GM19043 (cell line): ENCODE results near the gene DNAH14.

Source experiments
- ATAC-seq: cut with Tn5 transposase; IDR thresholded peaks from one replicate; pipeline ENCODE4 v1.9.1; 2021; ENCODE audit warnings: low read depth; ENCODE audit not compliant: unreplicated experiment

DNAH14 gene

DNA sequence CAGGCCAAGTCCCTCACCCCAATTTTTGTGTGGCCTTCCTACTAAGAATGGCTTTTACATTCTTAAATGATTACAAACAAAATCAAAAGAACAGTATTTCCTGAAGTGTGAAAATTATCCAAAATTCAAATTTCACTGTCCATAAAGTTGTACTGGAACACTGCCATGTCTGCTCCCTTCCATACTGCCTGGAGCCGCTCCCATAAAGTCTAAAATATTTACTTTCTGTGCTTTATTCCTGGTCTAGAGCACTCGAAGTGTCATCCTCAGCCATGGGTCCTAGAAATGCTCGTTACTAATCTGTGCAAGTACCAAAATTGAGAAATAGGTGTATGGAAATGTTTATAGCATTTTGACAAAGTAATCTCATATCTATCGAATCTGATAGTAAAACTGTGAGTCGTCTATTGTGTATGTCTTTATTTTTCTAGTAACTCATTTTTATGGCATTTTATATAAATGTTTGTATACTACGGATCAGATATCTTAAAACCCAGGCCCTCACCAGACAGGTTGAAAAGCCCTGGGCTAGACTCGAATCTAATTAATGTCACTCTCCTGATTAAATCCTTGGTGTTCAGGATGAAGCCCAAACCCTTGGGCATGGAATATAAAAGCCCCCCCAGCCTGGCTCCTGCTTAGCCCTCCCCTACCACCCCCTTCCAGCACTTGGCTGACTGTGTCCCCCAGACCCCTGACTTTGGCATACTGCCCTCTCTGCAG is 493.5 kb downstream of the DNAH14 start:
- no peak for ATAC-seq

DNA sequence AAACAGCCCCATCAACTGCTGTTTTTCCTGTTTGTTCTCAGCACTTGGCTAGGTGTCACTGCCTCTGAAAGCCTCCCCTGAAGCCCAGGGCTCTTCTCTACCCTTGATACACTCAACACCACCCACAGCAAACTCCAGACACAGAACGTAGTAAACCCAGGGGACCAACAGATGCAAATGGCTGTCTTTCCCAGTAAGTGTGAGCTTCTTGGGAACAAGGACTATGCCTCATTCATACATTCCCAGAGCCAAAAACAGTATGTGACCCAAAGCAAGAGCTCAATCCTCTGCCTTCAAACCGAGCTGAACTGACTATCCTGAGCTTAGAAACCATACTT is 494.0 kb downstream of the DNAH14 start:
- no peak for ATAC-seq

DNA sequence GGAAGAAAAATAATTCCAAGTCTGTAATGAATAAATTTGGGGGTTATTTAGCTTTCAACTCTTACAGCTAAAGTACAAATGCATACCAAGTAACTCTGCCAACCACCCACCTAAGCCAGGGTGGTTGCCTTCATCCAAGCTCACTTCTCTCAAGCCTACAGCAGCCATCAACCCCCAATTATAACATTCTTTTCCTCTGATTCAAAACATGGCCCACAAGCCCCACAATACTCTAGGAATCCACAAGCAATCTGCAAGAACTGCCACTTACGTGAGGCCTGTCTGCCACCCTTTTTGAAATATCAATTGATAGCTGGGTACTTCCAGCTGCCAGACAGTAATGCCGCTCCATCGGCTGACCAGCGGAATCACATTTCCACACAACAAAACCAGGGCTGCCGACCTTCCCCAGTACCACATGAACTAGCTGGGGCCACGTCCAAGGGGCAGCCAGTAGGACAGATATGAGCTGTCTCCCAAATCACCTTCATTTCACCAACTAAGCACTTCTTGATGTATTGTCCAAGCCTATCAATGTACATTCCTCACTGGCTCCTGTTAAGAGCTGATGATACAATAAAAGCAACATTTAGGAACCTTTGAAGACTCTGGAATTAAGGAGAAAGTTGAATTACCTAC is 495.2 kb downstream of the DNAH14 start:
- ATAC-seq, result no peak

DNA sequence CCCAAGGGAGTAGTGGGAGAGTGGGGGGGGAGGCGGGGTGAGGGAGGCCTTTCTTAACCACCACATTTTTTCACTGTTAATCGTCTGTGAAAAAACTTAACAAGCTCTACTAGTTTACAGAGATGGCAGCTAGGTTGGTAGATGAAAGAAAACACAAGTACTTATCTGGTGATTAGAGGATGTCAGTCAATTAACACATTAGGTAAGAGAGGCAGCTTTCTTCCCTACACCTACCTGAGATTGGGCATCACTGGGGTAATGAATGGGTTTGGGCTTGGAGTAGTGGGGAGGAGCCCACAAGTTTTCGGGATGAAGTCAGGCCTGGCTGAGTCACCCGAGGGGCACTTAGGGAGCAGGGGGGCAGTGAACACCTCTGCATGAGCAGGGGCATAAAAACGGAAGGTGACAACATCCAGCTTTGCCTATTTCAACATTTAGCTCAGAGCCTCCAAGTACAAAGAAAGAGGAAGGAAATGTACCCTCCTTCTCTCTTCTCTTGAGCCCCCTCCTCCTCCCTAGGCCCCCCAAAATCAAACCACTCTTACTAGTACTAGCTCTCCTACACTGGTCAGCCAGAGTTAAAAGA is 495.8 kb downstream of the DNAH14 start:
- no peak for ATAC-seq

DNA sequence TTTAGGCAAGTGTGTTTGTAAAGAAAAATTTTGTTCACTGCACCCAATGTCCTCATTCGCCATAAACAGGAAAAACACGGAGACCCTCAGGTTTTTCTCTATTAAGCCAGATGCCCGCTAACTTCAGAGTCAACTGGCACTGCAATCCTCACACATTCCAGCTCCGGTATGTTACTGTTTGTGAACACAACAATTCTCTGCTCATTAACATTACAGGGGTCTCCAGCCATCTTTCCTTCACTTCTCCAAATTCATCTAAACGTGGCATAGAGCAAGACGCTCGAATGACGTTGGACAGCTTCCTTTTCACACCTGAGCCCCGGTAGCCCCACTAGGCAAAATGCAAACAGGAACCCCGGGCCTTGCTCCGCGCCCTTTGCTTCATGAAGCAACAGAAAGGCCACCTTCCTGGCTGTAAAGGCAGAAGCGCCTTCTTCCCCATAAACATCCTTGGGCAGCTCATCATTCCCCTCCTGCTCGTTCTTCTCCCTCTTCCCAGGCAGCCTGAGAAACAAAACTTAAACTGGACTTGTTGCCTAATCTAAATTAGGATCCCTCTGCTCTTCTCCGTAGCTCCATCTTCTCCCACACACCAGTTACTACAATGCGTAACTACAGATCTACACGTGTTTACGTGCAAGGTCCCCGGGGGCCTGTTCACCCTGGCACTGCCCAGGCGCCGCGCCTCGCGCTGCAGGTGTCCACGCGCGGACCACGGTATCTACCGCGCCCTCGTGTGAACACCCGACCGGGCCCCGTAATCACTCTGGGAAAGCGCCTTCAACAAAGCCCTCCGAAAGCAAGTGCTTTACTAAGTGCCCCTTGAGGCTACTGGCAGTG is 497.1 kb downstream of the DNAH14 start:
- ATAC-seq, result peak; percentile 19

DNA sequence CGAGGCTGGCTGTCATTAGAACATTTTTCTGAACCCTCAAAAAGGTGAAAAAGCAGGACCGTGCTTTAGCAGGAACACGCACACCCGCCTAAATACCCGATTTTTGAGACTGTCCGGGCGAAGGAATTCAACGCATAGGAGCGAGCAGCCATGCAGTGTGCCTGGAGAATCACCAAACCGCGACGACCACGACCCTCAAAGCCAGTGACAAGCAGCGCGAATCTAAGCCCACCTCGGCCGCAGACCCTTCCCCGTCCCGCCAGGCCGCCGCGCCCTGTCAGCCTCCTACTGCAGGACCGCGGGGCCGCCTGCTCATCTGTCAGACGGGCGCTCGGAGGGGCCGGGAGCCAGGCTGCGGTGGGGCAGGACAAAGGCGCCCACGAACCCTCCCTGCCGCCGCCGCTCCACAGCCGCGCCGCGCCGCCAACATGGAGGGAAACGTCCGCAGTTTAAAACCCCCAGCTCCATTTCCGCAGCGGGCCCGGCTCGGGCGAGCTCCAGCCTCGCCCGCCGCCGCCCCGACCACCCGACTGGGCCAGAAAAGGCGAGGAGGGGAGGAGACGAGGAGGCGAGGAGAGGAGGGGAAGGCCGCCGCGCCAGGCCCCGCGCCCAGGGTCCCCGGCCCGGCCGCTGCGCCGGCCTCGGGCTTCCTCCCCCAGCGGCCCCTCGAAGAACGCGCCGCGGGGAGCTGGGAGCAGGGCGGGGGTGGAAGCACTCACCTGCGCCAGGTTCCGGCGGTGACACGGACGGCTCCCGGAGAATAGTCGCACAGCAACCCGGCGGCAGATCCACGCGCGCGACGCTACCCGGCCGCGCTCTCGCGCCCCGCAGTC is 498.0 kb downstream of the DNAH14 start, which contains the start of gene LBR:
Gene LBR (minus strand): TSS at position 804 of the 833 bp plus-strand sequence. CDS start 3,963 bp downstream, outside the sequence.
- ATAC-seq, result peak; percentile 8

DNA sequence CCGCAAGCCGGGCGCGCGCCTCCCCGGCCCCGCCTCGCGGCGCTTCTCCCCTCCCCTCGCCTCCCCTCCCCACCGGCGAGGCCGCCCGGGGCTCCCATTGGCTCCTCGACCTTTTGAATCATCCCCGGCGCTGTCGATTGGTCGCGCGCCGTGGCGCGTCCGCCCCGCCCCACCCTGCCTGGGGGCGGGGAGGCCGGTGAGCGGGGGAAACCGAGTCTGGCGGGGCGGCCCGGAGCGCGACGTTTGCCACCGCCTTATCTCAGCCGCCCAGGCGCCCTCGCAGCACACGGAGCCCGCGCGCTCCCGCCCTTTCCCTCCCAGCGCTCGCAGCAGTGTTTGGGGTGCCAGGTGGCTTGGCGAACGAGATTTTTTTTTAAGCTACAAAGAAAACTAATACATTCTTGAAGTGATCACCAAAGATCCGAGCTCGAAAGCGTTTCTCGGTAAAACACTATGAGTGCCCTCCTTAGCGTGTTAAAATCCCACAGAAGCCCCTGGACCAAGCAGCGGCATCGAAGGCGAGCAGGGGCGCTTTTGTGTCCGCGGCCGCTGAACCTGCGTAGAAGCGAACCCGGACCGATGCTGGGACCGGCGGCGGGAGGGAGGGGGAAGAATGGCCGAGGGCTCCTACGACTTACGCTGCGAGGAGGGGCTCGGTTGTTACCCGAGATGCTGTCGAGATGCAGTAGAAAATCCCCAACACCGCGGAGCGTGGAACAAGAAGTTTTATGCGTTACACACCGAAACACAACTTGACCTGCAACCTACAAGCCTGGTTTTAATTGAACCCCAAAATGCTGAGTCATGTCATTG is 498.8 kb downstream of the DNAH14 start:
- ATAC-seq, result peak; percentile 83

DNA sequence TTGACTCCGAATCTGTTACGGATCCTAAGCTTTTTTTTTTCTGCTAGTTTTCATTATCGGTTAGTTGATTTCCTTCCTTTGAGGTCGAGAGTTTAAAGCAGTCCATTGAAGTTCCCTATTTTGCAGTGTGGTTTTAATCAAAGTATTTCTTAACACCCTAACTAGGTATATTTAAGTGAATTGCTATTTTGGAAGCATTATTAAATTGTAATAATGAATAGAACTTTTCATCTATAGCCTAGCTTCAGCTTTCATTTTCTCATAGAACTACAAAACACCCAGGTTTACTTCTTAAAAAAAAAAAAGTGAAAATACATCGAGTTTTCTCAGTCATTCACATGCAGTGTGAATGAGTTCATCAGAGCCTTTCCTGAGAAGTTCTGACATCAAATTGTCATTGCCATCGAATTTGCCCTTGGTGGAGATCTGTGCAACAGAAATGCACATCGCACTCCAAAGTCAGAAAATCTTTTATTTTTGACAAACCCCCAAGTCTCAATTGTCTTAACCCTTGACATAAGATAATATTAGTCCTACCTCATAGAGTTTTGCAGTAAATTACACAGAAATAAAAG is 499.5 kb downstream of the DNAH14 start:
- ATAC-seq, result no peak

DNA sequence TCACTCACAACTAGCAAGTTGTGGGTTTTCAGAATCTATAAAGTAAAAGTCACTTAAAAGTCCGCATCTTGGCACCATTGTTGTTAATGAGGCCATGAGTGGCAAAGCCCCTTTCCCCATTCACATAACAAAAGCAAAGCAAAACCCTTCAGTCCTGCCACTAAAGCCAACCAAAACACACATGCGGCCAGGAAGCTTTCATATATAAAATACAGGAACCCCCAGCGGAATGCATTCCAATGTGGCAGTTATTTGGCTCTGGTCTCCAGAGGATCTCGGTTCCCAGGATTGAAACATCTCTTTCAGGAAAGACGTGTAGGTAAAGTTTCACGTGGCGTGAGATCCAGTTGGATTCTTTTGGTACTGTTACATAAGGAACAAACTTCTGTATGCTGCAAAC is 500.8 kb downstream of the DNAH14 start:
- no peak for ATAC-seq

DNA sequence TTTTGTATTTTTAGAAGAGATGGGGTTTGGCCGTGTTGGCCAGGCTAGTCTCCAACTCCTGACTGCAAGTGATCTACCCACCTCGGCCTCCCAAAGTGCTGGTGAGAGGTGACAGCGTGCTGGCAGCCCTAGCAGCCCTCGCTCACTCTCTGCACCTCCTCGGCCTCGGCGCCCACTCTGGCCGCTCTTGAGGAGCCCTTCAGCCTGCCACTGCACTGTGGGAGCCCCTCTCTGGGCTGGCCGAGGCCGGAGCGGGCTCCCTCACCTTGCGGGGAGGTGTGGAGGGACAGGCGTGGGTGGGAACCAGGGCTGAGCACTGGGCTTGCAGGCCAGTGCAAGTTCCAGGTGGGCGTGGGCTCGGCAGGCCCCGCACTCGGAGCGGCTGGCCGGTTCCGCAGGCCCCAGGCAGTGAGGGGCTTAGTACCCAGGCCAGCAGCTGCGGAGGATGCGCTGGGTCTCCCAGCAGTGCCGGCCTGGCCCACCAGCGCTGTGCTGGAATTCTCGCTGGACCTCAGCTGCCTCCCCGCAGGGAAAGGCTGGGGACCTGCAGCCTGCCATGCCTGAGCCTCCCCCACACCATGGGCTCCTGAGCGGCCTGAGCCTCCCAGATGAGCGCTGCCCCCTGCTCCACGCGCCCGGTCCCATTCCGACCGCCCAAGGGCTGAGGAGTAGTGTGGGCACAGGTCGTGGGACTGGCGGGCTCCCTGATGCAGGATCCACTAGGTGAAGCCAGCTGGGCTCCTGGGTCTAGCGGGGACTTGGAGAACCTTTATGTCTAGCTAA is 501.8 kb downstream of the DNAH14 start:
- ATAC-seq, result no peak

DNA sequence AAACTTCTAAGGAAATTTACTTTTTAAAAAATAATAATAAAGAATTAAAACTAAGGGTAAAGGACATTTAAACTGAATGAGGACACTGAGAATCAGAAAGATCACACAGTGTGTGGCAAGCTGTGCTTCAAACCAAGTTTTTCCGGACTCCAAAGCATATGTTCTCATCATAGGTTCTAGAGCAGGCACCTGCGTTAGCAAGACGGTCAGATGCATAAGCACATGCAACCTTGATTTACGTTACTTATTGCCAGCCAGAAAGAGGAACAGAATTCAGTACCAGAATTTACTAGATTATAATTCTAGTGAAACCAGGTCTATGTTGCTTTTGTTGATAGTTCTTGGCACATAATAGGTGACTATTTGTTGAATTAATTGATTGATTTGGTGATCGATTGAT is 504.6 kb downstream of the DNAH14 start:
- no peak for ATAC-seq

DNA sequence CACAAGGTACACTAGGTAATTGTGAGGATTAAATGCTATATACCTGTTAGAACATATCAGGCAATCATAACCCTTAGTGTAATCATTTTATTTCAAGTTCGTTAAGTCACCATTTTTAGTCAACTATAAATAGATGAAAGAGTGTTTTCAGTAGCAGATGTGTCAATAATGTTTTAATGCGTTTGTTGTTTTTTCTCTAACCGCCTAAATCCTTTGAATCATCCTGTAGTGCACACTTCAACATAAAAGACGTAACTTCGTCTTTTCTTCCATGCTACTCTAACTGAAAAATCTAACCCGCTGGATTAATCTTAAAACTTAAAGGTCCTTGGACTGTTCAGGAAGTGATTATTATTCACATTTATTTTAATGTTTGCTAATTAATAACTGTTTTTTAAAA is 505.6 kb downstream of the DNAH14 start:
- no peak for ATAC-seq

DNA sequence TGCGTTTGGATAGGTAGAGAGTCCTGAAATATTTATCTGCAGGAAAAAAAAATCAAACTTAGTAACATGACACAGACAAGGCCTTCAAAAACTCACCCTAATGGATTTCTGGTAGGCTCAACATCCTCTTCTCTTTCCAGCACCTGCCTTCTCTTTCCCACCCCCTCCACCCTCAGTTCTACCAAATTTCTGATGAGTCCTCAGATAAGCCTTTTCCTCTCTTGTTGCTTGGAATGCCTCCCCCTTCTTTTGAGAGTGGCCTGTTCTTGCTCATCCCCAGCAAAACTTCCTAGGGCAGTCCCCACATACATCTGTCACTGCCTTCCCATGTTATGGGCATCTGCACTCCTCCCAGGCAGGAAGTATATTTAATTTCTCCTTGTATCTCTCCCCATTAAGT is 506.0 kb downstream of the DNAH14 start:
- peak; percentile 18 for ATAC-seq

DNA sequence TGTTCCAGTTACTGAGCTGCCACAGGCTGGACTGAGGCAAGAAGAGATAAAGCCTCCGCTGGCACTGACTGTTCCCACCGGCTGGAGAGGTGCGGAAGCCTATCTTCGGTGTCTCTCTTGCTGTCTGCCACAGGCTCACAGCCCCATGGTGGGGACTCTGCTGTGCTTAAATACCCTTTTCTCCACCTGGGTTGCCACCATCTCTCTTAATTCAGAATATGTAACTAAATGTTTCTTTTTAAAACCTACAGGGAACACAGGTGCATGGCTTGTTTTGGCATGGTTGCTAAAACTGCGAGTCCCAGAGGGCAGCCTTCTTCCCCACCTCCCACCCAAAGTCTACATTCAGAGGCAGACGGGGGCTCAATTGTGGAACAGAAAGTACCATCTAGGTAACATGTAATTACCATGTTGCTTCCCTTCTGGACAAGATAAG is 506.5 kb downstream of the DNAH14 start:
- ATAC-seq, result peak; percentile 59

DNA sequence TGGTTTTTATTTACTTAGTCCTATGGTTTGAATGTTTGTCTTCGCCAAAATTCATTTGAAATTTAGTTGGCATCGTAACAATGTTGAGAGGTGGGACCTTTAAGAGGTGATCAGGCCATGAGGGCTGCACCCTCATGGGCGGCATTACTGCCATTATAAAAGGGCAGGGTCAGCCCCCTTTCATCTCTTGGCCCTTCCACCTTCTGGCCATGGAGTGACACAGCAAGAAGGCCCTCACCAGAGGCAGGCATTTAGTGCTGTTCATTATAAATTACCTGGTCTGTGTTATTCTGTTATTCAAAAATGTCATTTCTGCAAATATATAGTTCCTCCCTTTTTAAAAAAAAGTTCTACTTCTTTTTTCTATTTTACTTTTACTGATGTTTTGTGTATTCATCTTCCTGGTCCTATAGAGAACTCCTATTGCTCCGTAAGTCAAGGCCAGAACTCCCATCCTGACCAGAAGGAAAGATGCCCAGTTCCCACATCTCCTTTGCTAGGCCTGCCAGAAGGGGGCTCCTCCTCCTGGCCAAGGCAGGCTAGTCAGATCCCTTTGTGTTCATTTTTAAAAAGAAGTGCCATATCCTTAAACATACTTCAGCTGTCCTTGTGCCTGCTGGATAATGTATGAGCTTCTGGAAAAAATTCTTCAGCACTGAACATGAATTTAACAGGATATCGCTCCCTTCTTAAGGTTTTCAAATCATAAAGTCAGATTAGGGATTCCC is 508.4 kb downstream of the DNAH14 start:
- ATAC-seq, result no peak

DNA sequence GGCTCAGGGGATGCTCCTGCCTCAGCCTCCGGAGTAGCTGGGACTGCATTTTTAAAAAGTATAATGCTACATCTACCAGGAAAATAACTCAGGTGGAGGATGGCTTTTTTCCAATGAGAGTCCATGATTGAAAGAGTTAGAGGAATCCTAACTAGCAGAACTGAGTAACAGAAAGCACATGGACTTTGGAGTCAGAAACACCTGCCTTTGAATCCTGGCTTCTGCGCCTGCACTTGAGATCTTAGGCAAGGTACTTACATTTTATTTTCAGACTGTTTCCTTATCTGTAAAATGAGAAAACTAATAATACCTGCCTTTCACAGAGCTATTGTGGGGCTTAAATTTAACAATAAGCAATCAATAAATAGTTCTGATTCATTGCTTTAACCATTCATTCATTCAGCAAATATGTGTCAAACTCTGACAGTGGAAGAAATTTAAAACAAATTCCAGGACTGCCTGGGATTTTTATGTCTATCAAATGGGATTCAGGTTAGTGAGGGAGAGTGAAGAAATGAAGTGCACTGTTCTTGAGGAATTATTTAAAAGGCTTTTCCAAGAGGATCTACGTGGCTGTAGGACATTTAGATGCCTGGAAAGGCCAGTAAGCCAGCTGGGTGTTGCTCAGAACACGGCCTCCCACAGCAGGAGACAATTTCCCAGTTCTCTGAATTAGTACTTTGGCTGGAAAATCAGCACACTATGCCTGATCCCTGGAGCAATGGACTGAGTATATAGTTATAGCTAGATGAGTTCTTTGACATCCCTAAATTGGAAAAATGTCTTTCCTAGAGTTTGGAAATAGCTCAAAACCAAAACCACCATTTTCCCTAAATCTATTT is 511.1 kb downstream of the DNAH14 start:
- ATAC-seq, result no peak
